GM23338 (cell line): ENCODE data around the gene GTPBP8. TPM values are rescaled to one million over a fixed set of nuclear protein-coding genes. Genes with fewer than 3 reads are reported as not detected.

Experiments used
- ATAC-seq: fragments of 200-7000 bp; cut with Tn5 transposase; 3 replicates; pipeline ENCODE4 v1.9.1; 2020
- DNase-seq: peaks from one replicate; pipeline ENCODE4 v3.0.0-alpha.2; 2015; ENCODE audit warnings: low spot score
- H2AFZ ChIP-seq: fragments of 200-600 bp; sonication (generic); 2 replicates; pipeline ENCODE4 v1.8.0; 2016; ENCODE audit warnings: antibody characterized with exemption, mild to moderate bottlenecking, moderate library complexity
- H3F3A ChIP-seq: fragments of 200-600 bp; sonication (generic); replicated peaks from 2 replicates; pipeline ENCODE4 v1.8.0; 2017; ENCODE audit warnings: antibody characterized with exemption, mixed run types, low read depth
- H3K27ac ChIP-seq: fragments of 200-600 bp; sonication (generic); 2 replicates; pipeline ENCODE4 v1.6.1; 2016; ENCODE audit warnings: low read depth
- H3K27me3 ChIP-seq: fragments of 200-600 bp; sonication (generic); 2 replicates; pipeline ENCODE4 v1.8.0; 2016; ENCODE audit warnings: mild to moderate bottlenecking, mixed run types, moderate library complexity; ENCODE audit not compliant: insufficient read depth
- H3K36me3 ChIP-seq: fragments of 200-600 bp; sonication (generic); 2 replicates; pipeline ENCODE4 v1.8.0; 2016; ENCODE audit warnings: mild to moderate bottlenecking; ENCODE audit not compliant: insufficient read depth
- H3K4me1 ChIP-seq: fragments of 200-600 bp; sonication (generic); 2 replicates; pipeline ENCODE4 v1.8.0; 2016; ENCODE audit warnings: mild to moderate bottlenecking, moderate library complexity; ENCODE audit not compliant: insufficient read depth
- H3K4me2 ChIP-seq: fragments of 200-600 bp; sonication (generic); 2 replicates; pipeline ENCODE4 v1.7.1; 2017; ENCODE audit warnings: mixed run types
- H3K4me3 ChIP-seq: fragments of 200-600 bp; sonication (generic); 2 replicates; pipeline ENCODE4 v1.6.1; 2016; ENCODE audit warnings: mixed run types
- H3K79me2 ChIP-seq: fragments of 200-600 bp; sonication (generic); replicated peaks from 2 replicates; pipeline ENCODE4 v1.8.0; 2017; ENCODE audit warnings: mild to moderate bottlenecking; ENCODE audit not compliant: insufficient read depth
- H3K9me2 ChIP-seq: fragments of 200-600 bp; sonication (generic); 2 replicates; pipeline ENCODE4 v1.8.0; 2017; ENCODE audit not compliant: insufficient read depth
- H4K20me1 ChIP-seq: fragments of 200-600 bp; sonication (generic); replicated peaks from 2 replicates; pipeline ENCODE4 v1.8.0; 2017; ENCODE audit warnings: mild to moderate bottlenecking; ENCODE audit not compliant: insufficient read depth
- H3K27ac Mint-ChIP-seq: 2 replicates; pipeline ENCODE4 v1.8.0; 2020; ENCODE audit warnings: inconsistent platforms, mild to moderate bottlenecking, moderate library complexity, mixed read lengths
- H3K27me3 Mint-ChIP-seq: 3 replicates; pipeline ENCODE4 v1.8.0; 2022; ENCODE audit warnings: low read depth, mild to moderate bottlenecking, moderate library complexity, mixed read lengths, inconsistent platforms; ENCODE audit not compliant: insufficient read depth, poor library complexity
- H3K36me3 Mint-ChIP-seq: 3 replicates; pipeline ENCODE4 v1.8.0; 2021; ENCODE audit warnings: low read depth, mild to moderate bottlenecking, inconsistent platforms, moderate library complexity, mixed read lengths
- H3K4me1 Mint-ChIP-seq: 3 replicates; pipeline ENCODE4 v1.8.0; 2020; ENCODE audit warnings: mild to moderate bottlenecking, inconsistent platforms, mixed read lengths
- H3K4me3 Mint-ChIP-seq: 3 replicates; pipeline ENCODE4 v1.8.0; 2021; ENCODE audit warnings: moderate library complexity, mild to moderate bottlenecking, inconsistent platforms, mixed read lengths
- H3K9me3 Mint-ChIP-seq: 3 replicates; pipeline ENCODE4 v1.8.0; 2020; ENCODE audit warnings: moderate library complexity, mild to moderate bottlenecking, inconsistent platforms, mixed read lengths
- CREB1 ChIP-seq: fragments of 250-450 bp; sonication (Bioruptor Pico); IDR thresholded peaks from 2 replicates; pipeline ENCODE4 v1.5.0; 2020; ENCODE audit warnings: low read depth, mild to moderate bottlenecking, moderate library complexity
- CTCF ChIP-seq, 2 experiments: fragments of 200-600 bp in 1 of 2; sonication (generic) in 1 of 2; conservative IDR thresholded peaks; 2 replicates each; pipeline versions ENCODE4 v1.5.1 to v1.6.1; 2016 to 2017; ENCODE audit warnings: antibody characterized with exemption in 2 of 2, low read depth in 2 of 2, mild to moderate bottlenecking in 2 of 2, moderate library complexity in 1 of 2
- ETS1 ChIP-seq: IDR thresholded peaks from 2 replicates; pipeline ENCODE4 v1.6.1; 2016; ENCODE audit warnings: antibody characterized with exemption
- EZH2 ChIP-seq: fragments of 200-600 bp; sonication (generic); IDR thresholded peaks from one replicate; pipeline ENCODE4 v1.8.0; 2017; ENCODE audit warnings: antibody characterized with exemption, mild to moderate bottlenecking, low read depth; ENCODE audit not compliant: unreplicated experiment
- EZH2phosphoT487 ChIP-seq: fragments of 200-600 bp; sonication (generic); IDR thresholded peaks from one replicate; pipeline ENCODE4 v1.8.1; 2018; ENCODE audit warnings: antibody characterized with exemption; ENCODE audit not compliant: unreplicated experiment
- JUNB ChIP-seq: IDR thresholded peaks from one replicate; pipeline ENCODE4 v1.6.1; 2016; ENCODE audit warnings: antibody characterized with exemption; ENCODE audit not compliant: unreplicated experiment
- NANOG ChIP-seq: IDR thresholded peaks from 2 replicates; pipeline ENCODE4 v1.6.1; 2016; ENCODE audit warnings: antibody characterized with exemption, borderline replicate concordance
- POLR2AphosphoS5 ChIP-seq: IDR thresholded peaks from 2 replicates; pipeline ENCODE4 v1.6.1; 2016; ENCODE audit warnings: antibody characterized with exemption, low read depth
- REST ChIP-seq: IDR thresholded peaks from one replicate; pipeline ENCODE4 v1.6.1; 2018; ENCODE audit warnings: antibody characterized with exemption; ENCODE audit not compliant: unreplicated experiment
- STAT1 ChIP-seq: IDR thresholded peaks from one replicate; pipeline ENCODE4 v1.6.1; 2016; ENCODE audit warnings: antibody characterized with exemption; ENCODE audit not compliant: unreplicated experiment
- ZNF114 ChIP-seq: fragments of 250-450 bp; sonication (Bioruptor Pico); IDR thresholded peaks from 2 replicates; pipeline ENCODE4 v1.5.0; 2020; ENCODE audit warnings: mild to moderate bottlenecking, moderate library complexity
- ZNF331 ChIP-seq: fragments of 250-450 bp; sonication (Bioruptor Pico); IDR thresholded peaks from 2 replicates; pipeline ENCODE4 v1.5.0; 2020; ENCODE audit warnings: low read depth, mild to moderate bottlenecking, moderate library complexity
- ZNF462 ChIP-seq: fragments of 250-450 bp; sonication (Bioruptor Pico); IDR thresholded peaks from 2 replicates; pipeline ENCODE4 v1.5.0; 2020; ENCODE audit warnings: mild to moderate bottlenecking, moderate library complexity
- polyA plus RNA-seq: library from polyadenylated mRNA; unstranded; fragments of >200 nt; fragmentation: Nextera tagmentation; extraction: Ambion mirVana; gene quantifications from 2 replicates; pipeline ENCODE4 v1.2.1, GENCODE V29; 2016
- total RNA-seq: library from RNA; depleted of rRNA; stranded (reverse); fragments of >200 nt; shearing (Covaris generic); gene quantifications from 2 replicates; pipeline ENCODE4 v1.2.3, GENCODE V29; 2014

GTPBP8 gene
- total and polyA plus RNA-seq, 2 experiments from 2014 or later: 39.9 to 47.1 TPM

GRCh38 chr3:112948346-112948838, 42.4 kb upstream of the GTPBP8 start:
- Histone ChIP-seq H3K36me3 (no peaks in the 10 kb centered on the region), H3K27ac (no peak overlapping the region), H3K4me2 (no peak overlapping the region), H3K4me1 (no peaks in the 10 kb centered on the region), H3K9me2 (no peaks in the 10 kb centered on the region), H3K27me3 (no peaks in the 10 kb centered on the region), H2AFZ (no peak overlapping the region), H3F3A (no peaks in the 10 kb centered on the region), H3K79me2 (no peaks in the 10 kb centered on the region), H3K4me3 (no peak overlapping the region), H4K20me1 (no peaks in the 10 kb centered on the region)
- Mint-ChIP-seq H3K4me3 (no peak overlapping the region), H3K27me3 (no peaks in the 10 kb centered on the region), H3K9me3 (peaks cover 6% of the 10 kb centered on the region; the same call in 2 of the 3 replicates), H3K4me1 (peaks cover 6% of the 10 kb centered on the region; the same call in 2 of the 3 replicates), H3K27ac (no peak overlapping the region), H3K36me3 (no peaks in the 10 kb centered on the region)
- TF ChIP-seq STAT1 (no peak), CREB1 (no peak), EZH2 (no peak), EZH2phosphoT487 (no peak), ETS1 (no peak), ZNF114 (no peak), REST (no peak), JUNB (no peak), NANOG (no peak), CTCF (conservative IDR thresholded peaks at IDR 0.05; ENCODE audit: low read depth in 2 of 2) (no peak), POLR2AphosphoS5 (no peak), ZNF331 (no peak), ZNF462 (CRISPR knock-in tag) (no peak)
- peak; percentile 56 for ATAC-seq
- DNase-seq: peak; percentile 3
